Measurements from ENCODE around the gene CCT3. TPM values are rescaled to one million over a fixed set of nuclear protein-coding genes. Genes with fewer than 3 reads are reported as not detected.

The CCT3 gene
- total RNA-seq, 1 donor from 2014 or later = 347 TPM

DNA sequence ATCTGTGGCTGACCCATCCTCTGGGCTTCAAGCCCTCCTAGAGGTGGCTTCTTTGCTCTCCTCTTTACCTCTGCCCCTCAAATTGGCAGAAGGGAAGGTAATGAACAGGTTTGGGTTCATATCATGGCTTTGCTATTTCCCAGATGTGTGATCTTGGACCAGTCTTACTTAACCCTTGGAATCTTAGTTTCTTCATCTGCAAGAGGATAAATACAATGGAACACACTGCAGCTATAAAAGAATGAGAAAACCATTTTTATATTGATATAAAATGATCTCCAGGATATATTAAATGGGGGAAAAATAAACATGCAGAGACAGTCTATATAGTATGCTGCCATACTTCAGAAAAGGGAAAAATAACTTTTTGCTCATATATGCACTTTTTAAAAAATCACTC, 48.2 kb downstream of the CCT3 start:
- TF ChIP-seq, protein P1, sequence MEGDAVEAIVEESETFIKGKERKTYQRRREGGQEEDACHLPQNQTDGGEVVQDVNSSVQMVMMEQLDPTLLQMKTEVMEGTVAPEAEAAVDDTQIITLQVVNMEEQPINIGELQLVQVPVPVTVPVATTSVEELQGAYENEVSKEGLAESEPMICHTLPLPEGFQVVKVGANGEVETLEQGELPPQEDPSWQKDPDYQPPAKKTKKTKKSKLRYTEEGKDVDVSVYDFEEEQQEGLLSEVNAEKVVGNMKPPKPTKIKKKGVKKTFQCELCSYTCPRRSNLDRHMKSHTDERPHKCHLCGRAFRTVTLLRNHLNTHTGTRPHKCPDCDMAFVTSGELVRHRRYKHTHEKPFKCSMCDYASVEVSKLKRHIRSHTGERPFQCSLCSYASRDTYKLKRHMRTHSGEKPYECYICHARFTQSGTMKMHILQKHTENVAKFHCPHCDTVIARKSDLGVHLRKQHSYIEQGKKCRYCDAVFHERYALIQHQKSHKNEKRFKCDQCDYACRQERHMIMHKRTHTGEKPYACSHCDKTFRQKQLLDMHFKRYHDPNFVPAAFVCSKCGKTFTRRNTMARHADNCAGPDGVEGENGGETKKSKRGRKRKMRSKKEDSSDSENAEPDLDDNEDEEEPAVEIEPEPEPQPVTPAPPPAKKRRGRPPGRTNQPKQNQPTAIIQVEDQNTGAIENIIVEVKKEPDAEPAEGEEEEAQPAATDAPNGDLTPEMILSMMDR (IDR thresholded peaks at IDR 0.05; ENCODE audit: partially characterized antibody, unreplicated experiment) = no peak
- H3K27me3 Mint-ChIP-seq (ENCODE audit: unreplicated experiment) = peaks cover 2% of the 10 kb centered on the region
- no peaks in the 10 kb centered on the region for H3K9me3 Mint-ChIP-seq (ENCODE audit: unreplicated experiment)
- no peak overlapping the region for H3K27ac Mint-ChIP-seq (ENCODE audit: unreplicated experiment)
- peaks cover 9% of the 10 kb centered on the region for H3K4me1 Mint-ChIP-seq (ENCODE audit: low read depth, unreplicated experiment)
- no peak overlapping the region for H3K4me3 Mint-ChIP-seq (ENCODE audit: unreplicated experiment)
- no peaks in the 10 kb centered on the region for H3K36me3 Mint-ChIP-seq (ENCODE audit: unreplicated experiment)
- DNase-seq = no peak

DNA sequence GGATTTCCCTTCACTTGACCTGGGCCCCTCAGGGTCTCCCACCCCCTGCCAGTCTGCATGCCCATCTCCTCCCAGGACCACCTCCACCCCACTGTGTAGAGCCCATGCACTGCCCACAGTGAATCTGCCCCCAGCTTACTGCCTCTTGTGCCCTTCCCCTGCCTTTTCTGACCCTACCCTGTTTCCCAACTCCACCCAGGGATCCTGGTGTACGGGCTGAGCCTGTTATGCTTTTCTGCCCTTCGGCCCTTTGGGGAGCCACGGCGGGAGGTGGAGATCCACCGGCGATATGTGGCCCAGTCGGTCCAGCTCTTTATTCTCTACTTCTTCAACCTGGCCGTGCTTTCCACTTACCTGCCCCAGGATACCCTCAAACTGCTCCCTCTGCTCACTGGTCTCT, 52.0 kb downstream of the CCT3 start:
- DNase-seq = no peak
- TF ChIP-seq, protein P1 (IDR thresholded peaks at IDR 0.05; ENCODE audit: partially characterized antibody, unreplicated experiment) = no peak
- H3K4me1 Mint-ChIP-seq (ENCODE audit: low read depth, unreplicated experiment) = peaks cover 15% of the 10 kb centered on the region
- H3K4me3 Mint-ChIP-seq (ENCODE audit: unreplicated experiment) = no peak overlapping the region
- no peak overlapping the region for H3K27ac Mint-ChIP-seq (ENCODE audit: unreplicated experiment)
- H3K9me3 Mint-ChIP-seq (ENCODE audit: unreplicated experiment) = peaks cover 15% of the 10 kb centered on the region
- no peaks in the 10 kb centered on the region for H3K36me3 Mint-ChIP-seq (ENCODE audit: unreplicated experiment)
- peaks cover 3% of the 10 kb centered on the region for H3K27me3 Mint-ChIP-seq (ENCODE audit: unreplicated experiment)

DNA sequence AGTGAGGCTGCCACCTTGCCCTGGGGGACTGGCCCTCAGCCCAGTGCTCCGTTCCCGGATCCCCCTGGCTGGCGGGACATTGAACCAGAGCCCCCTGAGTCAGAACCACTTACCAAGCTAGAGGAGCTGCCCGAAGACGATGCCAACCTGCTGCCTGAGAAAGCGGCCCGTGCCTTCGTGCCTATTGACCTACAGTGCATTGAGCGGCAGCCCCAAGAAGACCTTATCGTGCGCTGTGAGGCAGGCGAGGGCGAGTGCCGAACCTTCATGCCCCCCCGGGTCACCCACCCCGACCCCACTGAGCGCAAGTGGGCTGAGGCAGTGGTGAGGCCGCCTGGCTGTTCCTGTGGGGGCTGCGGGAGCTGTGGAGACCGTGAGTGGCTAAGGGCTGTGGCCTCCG, 52.7 kb downstream of the CCT3 start:
- no peak overlapping the region for H3K27ac Mint-ChIP-seq (ENCODE audit: unreplicated experiment)
- H3K36me3 Mint-ChIP-seq (ENCODE audit: unreplicated experiment) = no peaks in the 10 kb centered on the region
- H3K4me3 Mint-ChIP-seq (ENCODE audit: unreplicated experiment) = no peak overlapping the region

DNA sequence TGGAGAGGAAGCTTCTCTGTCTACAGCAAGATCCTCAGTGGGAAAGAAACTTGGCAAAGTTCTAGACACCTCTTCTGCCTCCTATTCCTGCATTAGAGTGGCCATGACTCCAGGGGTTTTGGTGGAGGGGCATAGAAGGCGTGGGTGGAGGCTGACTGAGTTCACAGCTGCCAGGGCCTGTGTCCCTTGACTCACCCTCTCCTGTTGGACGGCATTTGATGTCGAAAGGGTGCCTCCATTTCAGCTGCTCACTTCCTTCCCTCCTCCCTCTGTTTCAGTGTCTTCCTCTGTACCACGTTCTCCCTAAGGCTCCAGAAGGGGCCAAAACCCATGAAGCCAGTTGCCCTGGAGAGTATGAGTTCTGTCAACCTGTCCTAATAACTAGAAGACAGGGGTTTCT, 53.3 kb downstream of the CCT3 start:
- no peak overlapping the region for H3K4me3 Mint-ChIP-seq (ENCODE audit: unreplicated experiment)

More for the DNA sequence above, 52.7 kb downstream of the CCT3 start:
- H3K9me3 Mint-ChIP-seq (ENCODE audit: unreplicated experiment) = peaks cover 15% of the 10 kb centered on the region
- H3K27me3 Mint-ChIP-seq (ENCODE audit: unreplicated experiment) = peaks cover 3% of the 10 kb centered on the region
- TF ChIP-seq, protein P1 (IDR thresholded peaks at IDR 0.05; ENCODE audit: partially characterized antibody, unreplicated experiment) = no peak
- DNase-seq = no peak
- peaks cover 14% of the 10 kb centered on the region for H3K4me1 Mint-ChIP-seq (ENCODE audit: low read depth, unreplicated experiment)

DNA sequence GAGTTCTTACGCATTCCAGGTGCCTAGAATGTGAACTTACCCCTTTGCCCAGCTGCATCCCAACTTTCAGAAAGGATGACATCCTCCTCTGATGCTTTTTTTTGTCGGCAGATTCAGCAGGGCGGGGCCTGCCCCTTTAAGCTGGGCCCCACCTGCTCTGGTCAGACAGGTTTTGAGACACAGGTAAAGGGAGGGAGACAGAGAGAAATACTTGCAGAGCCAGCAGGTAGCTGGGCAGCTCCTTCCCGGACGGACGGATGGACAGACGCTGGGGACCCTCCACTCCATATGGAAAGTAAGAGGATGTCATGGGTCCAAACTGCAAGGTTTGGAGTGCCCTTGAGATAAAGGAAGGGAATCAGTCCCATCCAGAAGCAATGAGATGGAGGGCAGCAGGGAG, 54.0 kb downstream of the CCT3 start, which contains the start of gene TMEM79:
Gene TMEM79 (plus strand): TSS at position 214 of the 400 bp plus-strand sequence. CDS start 902 bp downstream, outside the sequence.
- Mint-ChIP-seq H3K9me3 (ENCODE audit: unreplicated experiment) (peaks cover 15% of the 10 kb centered on the region), H3K27ac (ENCODE audit: unreplicated experiment) (peak within 1 kb of the TSS; percentile 88), H3K4me1 (ENCODE audit: low read depth, unreplicated experiment) (peaks cover 18% of the 10 kb centered on the region), H3K36me3 (ENCODE audit: unreplicated experiment) (no peaks in the 10 kb centered on the region), H3K4me3 (ENCODE audit: unreplicated experiment) (peak within 1 kb of the TSS; percentile 97), H3K27me3 (ENCODE audit: unreplicated experiment) (peaks cover 3% of the 10 kb centered on the region)
- TF ChIP-seq, protein P1 (IDR thresholded peaks at IDR 0.05; ENCODE audit: partially characterized antibody, unreplicated experiment) = no peak
- DNase-seq = no peak

More for the DNA sequence above, 53.3 kb downstream of the CCT3 start:
- TF ChIP-seq, protein P1 (IDR thresholded peaks at IDR 0.05; ENCODE audit: partially characterized antibody, unreplicated experiment) = no peak
- Mint-ChIP-seq H3K27me3 (ENCODE audit: unreplicated experiment) (peaks cover 3% of the 10 kb centered on the region), H3K9me3 (ENCODE audit: unreplicated experiment) (peaks cover 15% of the 10 kb centered on the region), H3K27ac (ENCODE audit: unreplicated experiment) (no peak overlapping the region), H3K4me1 (ENCODE audit: low read depth, unreplicated experiment) (peaks cover 18% of the 10 kb centered on the region), H3K36me3 (ENCODE audit: unreplicated experiment) (no peaks in the 10 kb centered on the region)
- DNase-seq = no peak
